GM12872 (cell line): Measurements from ENCODE around the gene PDPN.

Experiments
- TF ChIP-seq, protein P1 (sequence below): IDR thresholded peaks from 3 replicates; pipeline ENCODE4 v1.5.1; 2011; ENCODE audit warnings: low read depth, mild to moderate bottlenecking, low read length, moderate library complexity; ENCODE audit not compliant: insufficient read depth

PDPN gene

DNA sequence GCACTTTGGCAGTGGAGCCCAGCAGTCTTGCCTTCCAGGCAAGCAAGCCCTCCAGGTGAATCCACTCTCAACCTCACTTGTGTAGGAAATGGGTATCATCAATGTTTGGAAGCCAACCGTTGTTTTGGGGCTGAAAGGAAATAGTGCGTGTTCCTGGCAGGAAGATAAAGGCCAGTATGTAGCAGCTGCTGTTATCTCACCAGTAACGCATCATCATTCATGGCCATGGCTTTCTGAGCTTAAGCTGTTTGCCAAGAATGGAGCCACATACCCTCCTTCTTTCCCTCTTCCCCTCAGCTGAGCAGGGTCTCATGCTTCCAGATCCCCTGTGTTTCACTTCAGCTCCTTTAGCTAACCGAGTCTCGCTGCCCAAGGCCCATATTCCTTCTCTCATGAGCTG lies 2.2 kb upstream of the PDPN start:
- TF ChIP-seq, protein P1, sequence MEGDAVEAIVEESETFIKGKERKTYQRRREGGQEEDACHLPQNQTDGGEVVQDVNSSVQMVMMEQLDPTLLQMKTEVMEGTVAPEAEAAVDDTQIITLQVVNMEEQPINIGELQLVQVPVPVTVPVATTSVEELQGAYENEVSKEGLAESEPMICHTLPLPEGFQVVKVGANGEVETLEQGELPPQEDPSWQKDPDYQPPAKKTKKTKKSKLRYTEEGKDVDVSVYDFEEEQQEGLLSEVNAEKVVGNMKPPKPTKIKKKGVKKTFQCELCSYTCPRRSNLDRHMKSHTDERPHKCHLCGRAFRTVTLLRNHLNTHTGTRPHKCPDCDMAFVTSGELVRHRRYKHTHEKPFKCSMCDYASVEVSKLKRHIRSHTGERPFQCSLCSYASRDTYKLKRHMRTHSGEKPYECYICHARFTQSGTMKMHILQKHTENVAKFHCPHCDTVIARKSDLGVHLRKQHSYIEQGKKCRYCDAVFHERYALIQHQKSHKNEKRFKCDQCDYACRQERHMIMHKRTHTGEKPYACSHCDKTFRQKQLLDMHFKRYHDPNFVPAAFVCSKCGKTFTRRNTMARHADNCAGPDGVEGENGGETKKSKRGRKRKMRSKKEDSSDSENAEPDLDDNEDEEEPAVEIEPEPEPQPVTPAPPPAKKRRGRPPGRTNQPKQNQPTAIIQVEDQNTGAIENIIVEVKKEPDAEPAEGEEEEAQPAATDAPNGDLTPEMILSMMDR = no peak

- TF ChIP-seq, protein P1 = no peak
Observed at GRCh38 chr1:13582713-13583443, 754 bp upstream of the PDPN start.

DNA sequence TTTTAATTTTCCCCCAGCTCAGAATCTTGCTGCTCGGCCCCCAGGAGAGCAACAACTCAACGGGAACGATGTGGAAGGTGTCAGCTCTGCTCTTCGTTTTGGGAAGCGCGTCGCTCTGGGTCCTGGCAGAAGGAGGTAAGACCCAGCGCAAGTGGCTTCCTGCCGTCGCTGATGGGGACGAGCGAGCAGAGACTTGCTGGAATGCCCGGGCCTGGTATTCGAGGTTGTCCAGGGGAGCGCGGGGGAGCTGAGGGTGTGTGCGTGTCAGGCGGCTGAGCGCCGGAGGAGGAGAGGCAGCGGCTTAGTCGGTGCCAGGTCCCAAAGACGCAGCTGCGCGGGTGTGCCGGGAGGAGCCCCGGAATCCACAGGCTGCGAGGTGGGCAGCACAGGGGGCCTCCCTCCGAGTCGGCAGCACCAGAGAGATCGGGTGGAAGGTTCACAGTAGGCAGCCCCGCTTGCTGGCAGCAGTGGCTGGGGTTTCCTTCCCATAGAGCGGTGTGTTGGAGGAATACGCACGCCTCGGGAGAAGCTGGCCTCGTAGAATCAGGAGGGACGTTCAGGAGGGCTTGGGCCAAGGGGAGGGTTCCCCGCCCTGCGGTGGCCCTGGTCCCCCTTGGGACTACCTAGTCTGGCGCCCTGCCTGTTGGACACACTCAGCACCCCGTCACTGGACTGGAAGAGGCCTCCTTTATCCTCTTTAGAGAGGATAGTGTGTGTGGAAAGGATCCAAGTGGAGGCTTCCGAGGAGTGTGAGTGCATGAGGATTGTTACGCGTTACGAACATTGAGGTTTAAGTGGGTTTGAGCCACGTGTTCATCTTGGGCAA lies 547 bp downstream of the PDPN start:
- TF ChIP-seq, protein P1 = no peak

DNA sequence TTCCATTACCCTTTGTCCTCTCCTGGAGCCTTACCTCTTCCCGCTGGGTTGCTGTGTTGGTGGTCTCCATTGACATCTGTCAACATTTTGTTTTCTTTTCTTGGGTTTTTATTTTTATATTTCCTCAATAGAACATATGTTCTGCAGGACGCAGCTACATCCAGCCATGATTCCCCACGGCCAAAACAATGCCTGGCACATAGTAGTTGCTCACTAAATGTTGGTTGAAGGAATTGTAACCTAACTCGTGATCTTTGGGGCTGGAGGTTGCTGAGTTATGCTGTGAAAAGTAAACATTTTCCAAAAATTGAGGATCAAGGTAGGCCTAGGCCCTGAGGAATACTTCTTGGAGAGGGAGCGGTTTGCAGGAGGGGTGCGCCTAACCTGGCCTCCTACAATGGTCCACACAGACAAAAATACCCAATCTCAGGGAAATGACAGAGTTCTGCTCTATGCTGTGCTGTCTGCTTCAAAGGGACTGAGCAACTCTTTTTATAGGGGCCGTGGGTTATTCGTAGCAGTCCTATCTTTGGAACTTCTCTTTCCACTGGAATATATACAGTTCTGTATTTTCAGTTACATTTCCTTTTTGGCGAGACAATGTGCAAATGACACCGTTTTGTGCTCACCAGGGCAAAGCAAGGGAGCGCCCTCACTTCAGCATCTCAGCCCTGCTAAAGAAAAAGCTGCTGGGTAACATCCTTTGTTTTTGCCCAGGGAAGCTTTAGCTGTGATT lies 1.4 kb downstream of the PDPN start:
- TF ChIP-seq, protein P1 = no peak

- TF ChIP-seq, protein P1 = no peak
Observed at GRCh38 chr1:13585612-13585991, 2.0 kb downstream of the PDPN start.

DNA sequence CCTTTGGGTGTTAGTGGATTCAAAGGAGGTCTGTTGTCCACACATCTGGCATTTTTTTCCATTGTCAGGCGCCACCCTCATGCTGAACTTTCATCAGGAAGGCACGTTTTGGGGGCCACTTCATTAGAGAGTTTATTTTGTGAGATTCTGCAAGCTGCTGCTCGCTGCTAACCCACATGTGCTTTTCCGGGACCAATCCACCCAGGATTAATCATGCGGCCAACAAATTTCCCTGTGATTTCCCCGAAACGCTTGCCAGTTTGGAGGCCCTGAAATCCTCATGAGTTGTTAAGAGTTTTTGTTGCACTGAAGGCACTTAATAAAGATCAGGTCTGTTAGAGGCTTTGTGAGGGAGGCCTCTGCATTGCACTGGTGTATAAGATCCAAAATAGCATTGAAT lies 2.4 kb downstream of the PDPN start:
- TF ChIP-seq, protein P1 = no peak
